Esophagus muscularis mucosa (tissue), 4 donors: ENCODE data around the gene TIGAR. TPM values are rescaled to one million over a fixed set of nuclear protein-coding genes. Genes with fewer than 3 reads are reported as not detected.

ENCODE experiments used
- DNase-seq: peaks from one replicate; pipeline ENCODE4 v3.0.0-alpha.2; 2017; ENCODE audit errors: extremely low spot score
- H3K27ac ChIP-seq, 4 donors: fragments of 200-600 bp; sonication (generic); replicated peaks in 1 of 4; 1 replicate in 3 of 4; 2 replicates in 1 of 4; pipeline ENCODE4 v1.5.1; 2016 to 2019; ENCODE audit warnings: mild to moderate bottlenecking in 1 of 4
- H3K27me3 ChIP-seq, 4 donors: fragments of 200-600 bp; sonication (generic); one replicate each; pipeline versions ENCODE4 v1.5.1 to v1.6.0; 2016 to 2019
- H3K36me3 ChIP-seq, 4 donors: fragments of 200-600 bp; sonication (generic); one replicate each; pipeline ENCODE4 v1.5.1; 2016 to 2019
- H3K4me1 ChIP-seq, 4 donors: fragments of 200-600 bp; sonication (generic); one replicate each; pipeline ENCODE4 v1.5.1; 2016 to 2019
- H3K4me3 ChIP-seq, 4 donors: fragments of 200-600 bp; sonication (generic); 1 replicate in 2 of 4; 2 replicates in 2 of 4; pipeline ENCODE4 v1.5.1; 2016 to 2019; ENCODE audit warnings: mild to moderate bottlenecking in 4 of 4, moderate library complexity in 1 of 4
- H3K9me3 ChIP-seq, 4 donors: fragments of 200-600 bp; sonication (generic); 1 replicate in 3 of 4; 2 replicates in 1 of 4; pipeline ENCODE4 v1.5.1; 2016 to 2019
- CTCF ChIP-seq, 3 experiments: fragments of 200-600 bp in 2 of 3; fragments of 450-650 bp in 1 of 3; sonication (generic) in 2 of 3; IDR thresholded peaks; one replicate each; pipeline ENCODE4 v1.5.1; 2017 to 2019; ENCODE audit warnings: antibody characterized with exemption in 3 of 3, mild to moderate bottlenecking in 2 of 3, moderate library complexity in 1 of 3
- EP300 ChIP-seq: sonication (generic); formaldehyde crosslinking; IDR thresholded peaks from one replicate; pipeline ENCODE4 v1.6.1; 2017; ENCODE audit warnings: antibody characterized with exemption
- POLR2A ChIP-seq: fragments of 450-650 bp; IDR thresholded peaks from one replicate; pipeline ENCODE4 v1.6.1; 2017; ENCODE audit warnings: antibody characterized with exemption, moderate library complexity, mild to moderate bottlenecking, low read depth
- POLR2AphosphoS5 ChIP-seq, 2 donors: sonication (generic); formaldehyde crosslinking; IDR thresholded peaks; one replicate each; pipeline ENCODE4 v1.6.1; 2017; ENCODE audit warnings: antibody characterized with exemption in 2 of 2
- WGBS: methylation state at CpG from one replicate; pipeline ENCODE4 v1.1.5; 2018; 5-methylcytosine and 5-hydroxymethylcytosine counted together
- intact Hi-C: fragments of 100-400 bp; cut with DNase I; formaldehyde crosslinking; loops from one replicate; pipeline ENCODE4 v1.15.1; 2023
- total RNA-seq, 4 donors: library from RNA; depleted of rRNA; stranded (reverse); fragments of >200 nt; gene quantifications; one replicate each; pipeline versions ENCODE4 v1.1.0 to v1.2.1, GENCODE V29; 2016

TIGAR gene
- total RNA-seq, 4 donors from 2014 or later, result 6.6 to 7.6 (median 7.4) TPM

GRCh38 chr12:4355156-4356040 is 34.4 kb downstream of the TIGAR start:
- WGBS, result 79% methylated on average over 3 of the region's 3 CpGs
- no peak overlapping the region for H3K27ac ChIP-seq

GRCh38 chr12:4356041-4356327 is 35.0 kb downstream of the TIGAR start:
- no peak overlapping the region for H3K27ac ChIP-seq
- no peak overlapping the region for H3K4me3 ChIP-seq
- no peak for DNase-seq
- peaks cover 0 to 9% (median 0%) of the 10 kb centered on the region in 4 donors for H3K9me3 ChIP-seq
- intact Hi-C loops, result loop anchor here (10.0 kb wide), 1 partner anchor 179 kb away; the partner anchor contains the start of gene RAD51AP1
- peaks cover 0 to 3% (median 0%) of the 10 kb centered on the region in 4 donors for H3K4me1 ChIP-seq
- TF ChIP-seq POLR2A (no peak), CTCF (IDR thresholded peaks at IDR 0.05) (peak in 2 of 3 experiments; percentile 25 to 44)
- H3K27me3 ChIP-seq, result no peaks in the 10 kb centered on the region
- H3K36me3 ChIP-seq, result peaks cover 0 to 28% (median 25%) of the 10 kb centered on the region in 4 donors

More at GRCh38 chr12:4355156-4356040, 34.4 kb downstream of the TIGAR start:
- no peak for DNase-seq
- Histone ChIP-seq H3K9me3 (peaks cover 0 to 9% (median 0%) of the 10 kb centered on the region in 4 donors), H3K27me3 (no peaks in the 10 kb centered on the region), H3K4me1 (peaks cover 0 to 3% (median 0%) of the 10 kb centered on the region in 4 donors), H3K36me3 (peaks cover 0 to 34% (median 26%) of the 10 kb centered on the region in 4 donors), H3K4me3 (no peak overlapping the region)
- TF ChIP-seq CTCF (IDR thresholded peaks at IDR 0.05) (no peak), POLR2A (no peak), POLR2AphosphoS5 (IDR thresholded peaks at IDR 0.05) (no peak), EP300 (no peak)
- intact Hi-C loops, result loop anchor here (10.0 kb wide), 1 partner anchor 179 kb away; the partner anchor contains the start of gene RAD51AP1

- TF ChIP-seq EP300, result no peak
- no peak for TF ChIP-seq POLR2AphosphoS5 (IDR thresholded peaks at IDR 0.05)
- TF ChIP-seq CTCF (IDR thresholded peaks at IDR 0.05), result no peak
- no peak for TF ChIP-seq POLR2A
- no peak for DNase-seq
- no peak overlapping the region for H3K4me3 ChIP-seq
- no peaks in the 10 kb centered on the region for H3K36me3 ChIP-seq
- H3K4me1 ChIP-seq, result no peaks in the 10 kb centered on the region
- no peaks in the 10 kb centered on the region for H3K9me3 ChIP-seq
- H3K27me3 ChIP-seq, result no peaks in the 10 kb centered on the region
- H3K27ac ChIP-seq, result no peak overlapping the region
- intact Hi-C loops, result no loop called here
- 93% methylated on average over 2 of the region's 2 CpGs for WGBS
Measured at GRCh38 chr12:4366090-4366489, 45.1 kb downstream of the TIGAR start.

- TF ChIP-seq EP300 (no peak), POLR2AphosphoS5 (IDR thresholded peaks at IDR 0.05) (no peak), CTCF (IDR thresholded peaks at IDR 0.05) (no peak), POLR2A (no peak)
- DNase-seq, result no peak
- 85% methylated on average over 4 of the region's 4 CpGs for WGBS
- no peaks in the 10 kb centered on the region for H3K36me3 ChIP-seq
- no peaks in the 10 kb centered on the region for H3K9me3 ChIP-seq
- H3K4me3 ChIP-seq, result no peak overlapping the region
- no peaks in the 10 kb centered on the region for H3K27me3 ChIP-seq
- intact Hi-C loops, result no loop called here
- H3K27ac ChIP-seq, result no peak overlapping the region
- H3K4me1 ChIP-seq, result no peaks in the 10 kb centered on the region
Measured at GRCh38 chr12:4369548-4369947, 48.5 kb downstream of the TIGAR start.

- TF ChIP-seq POLR2A (no peak), CTCF (IDR thresholded peaks at IDR 0.05) (no peak), POLR2AphosphoS5 (IDR thresholded peaks at IDR 0.05) (no peak), EP300 (no peak)
- H3K27me3 ChIP-seq, result no peaks in the 10 kb centered on the region
- no peaks in the 10 kb centered on the region for H3K9me3 ChIP-seq
- intact Hi-C loops, result no loop called here
- no peaks in the 10 kb centered on the region for H3K36me3 ChIP-seq
- peak; percentile 64 for DNase-seq
- no peak overlapping the region for H3K4me3 ChIP-seq
- H3K4me1 ChIP-seq, result no peaks in the 10 kb centered on the region
- 94% methylated on average over 29 of the region's 31 CpGs for WGBS
- H3K27ac ChIP-seq, result no peak overlapping the region
Measured at GRCh38 chr12:4370265-4370664, 49.3 kb downstream of the TIGAR start.
